Measurements from ENCODE around the gene CLUH.

CLUH gene

DNA sequence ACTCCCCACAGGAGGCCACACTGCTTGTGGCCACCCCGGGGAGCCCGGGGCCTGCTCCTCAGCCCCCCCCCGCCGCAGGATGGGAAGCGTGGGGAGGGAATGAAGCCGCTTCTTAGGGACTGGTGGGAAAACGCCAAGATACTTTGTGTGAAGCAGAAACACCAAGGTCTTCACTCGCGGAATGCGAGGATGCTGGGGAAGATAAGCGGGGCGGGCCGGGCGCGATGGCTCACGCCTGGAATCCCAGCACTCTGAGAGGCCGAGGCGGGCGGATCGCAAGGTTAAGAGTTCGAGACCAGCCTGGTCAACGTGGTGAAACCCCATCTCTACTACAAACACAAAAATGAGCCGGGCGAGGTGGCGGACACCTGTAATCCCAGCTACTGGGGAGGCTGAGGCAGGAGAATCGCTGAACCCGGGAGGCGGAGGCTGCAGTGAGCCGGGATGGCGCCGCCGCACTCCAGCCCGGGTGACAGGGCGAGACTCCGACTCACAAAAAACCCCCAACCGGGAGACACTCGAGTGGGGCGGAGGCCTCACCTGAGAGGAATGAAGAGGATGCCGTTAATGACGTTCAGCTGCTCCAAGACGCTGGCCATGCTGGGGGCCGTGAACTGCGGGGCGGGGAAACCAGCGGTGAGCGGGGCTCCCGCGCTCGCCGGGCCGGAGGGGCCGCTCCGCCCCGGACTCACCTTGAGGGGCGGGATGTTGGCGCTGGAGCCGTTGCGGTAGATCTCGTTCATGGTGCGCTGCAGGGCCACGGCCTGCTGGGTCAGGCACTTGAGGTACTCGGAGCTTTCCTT is 20.3 kb downstream of the CLUH start:
- TF ChIP-seq, protein P1, sequence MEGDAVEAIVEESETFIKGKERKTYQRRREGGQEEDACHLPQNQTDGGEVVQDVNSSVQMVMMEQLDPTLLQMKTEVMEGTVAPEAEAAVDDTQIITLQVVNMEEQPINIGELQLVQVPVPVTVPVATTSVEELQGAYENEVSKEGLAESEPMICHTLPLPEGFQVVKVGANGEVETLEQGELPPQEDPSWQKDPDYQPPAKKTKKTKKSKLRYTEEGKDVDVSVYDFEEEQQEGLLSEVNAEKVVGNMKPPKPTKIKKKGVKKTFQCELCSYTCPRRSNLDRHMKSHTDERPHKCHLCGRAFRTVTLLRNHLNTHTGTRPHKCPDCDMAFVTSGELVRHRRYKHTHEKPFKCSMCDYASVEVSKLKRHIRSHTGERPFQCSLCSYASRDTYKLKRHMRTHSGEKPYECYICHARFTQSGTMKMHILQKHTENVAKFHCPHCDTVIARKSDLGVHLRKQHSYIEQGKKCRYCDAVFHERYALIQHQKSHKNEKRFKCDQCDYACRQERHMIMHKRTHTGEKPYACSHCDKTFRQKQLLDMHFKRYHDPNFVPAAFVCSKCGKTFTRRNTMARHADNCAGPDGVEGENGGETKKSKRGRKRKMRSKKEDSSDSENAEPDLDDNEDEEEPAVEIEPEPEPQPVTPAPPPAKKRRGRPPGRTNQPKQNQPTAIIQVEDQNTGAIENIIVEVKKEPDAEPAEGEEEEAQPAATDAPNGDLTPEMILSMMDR (IDR thresholded peaks at IDR 0.05): no peak

DNA sequence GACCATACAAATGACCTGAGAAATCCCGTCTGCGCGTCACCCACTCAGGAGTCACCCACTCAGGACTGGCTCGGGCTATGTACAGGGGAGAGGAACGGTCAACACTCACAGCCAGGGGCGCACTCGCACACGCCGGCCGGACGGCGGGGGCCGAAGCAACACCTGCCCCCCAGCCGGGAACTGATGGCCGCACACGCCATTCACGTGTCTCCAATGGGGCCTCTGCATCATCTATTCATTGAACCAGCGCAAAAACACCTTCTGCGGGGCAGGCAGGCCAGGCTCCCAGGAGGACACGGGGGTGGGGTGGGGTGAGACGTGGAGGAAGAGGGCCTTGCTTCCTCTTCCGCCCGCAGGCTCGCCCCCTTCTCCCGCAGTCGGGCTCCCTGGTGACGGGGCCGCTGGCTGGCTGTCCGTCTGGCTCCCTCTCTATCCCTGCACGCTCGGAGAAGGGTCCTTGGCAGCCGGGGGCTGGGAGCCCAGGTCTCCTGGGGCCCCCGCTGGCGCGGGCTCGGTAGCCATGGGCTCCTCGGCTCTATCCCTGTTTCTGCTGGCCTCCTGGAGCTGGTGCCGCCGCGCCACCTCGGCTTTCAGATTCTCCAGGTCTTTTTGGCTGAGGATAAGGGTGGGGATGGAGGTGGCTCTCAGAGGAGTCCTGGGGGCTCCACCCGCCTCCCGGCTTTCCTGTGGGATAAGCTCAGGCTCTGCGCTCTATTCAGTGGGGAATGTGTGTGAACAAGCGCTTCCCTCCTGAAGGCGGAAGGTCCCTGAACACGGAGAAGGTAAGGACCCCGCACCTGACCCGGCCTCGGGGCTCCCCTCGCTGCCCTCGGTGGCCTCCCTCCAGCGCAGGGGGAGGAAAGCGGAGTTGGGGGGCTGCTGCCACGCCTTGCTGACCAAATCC is 21.1 kb downstream of the CLUH start:
- TF ChIP-seq, protein P1 (IDR thresholded peaks at IDR 0.05): no peak

DNA sequence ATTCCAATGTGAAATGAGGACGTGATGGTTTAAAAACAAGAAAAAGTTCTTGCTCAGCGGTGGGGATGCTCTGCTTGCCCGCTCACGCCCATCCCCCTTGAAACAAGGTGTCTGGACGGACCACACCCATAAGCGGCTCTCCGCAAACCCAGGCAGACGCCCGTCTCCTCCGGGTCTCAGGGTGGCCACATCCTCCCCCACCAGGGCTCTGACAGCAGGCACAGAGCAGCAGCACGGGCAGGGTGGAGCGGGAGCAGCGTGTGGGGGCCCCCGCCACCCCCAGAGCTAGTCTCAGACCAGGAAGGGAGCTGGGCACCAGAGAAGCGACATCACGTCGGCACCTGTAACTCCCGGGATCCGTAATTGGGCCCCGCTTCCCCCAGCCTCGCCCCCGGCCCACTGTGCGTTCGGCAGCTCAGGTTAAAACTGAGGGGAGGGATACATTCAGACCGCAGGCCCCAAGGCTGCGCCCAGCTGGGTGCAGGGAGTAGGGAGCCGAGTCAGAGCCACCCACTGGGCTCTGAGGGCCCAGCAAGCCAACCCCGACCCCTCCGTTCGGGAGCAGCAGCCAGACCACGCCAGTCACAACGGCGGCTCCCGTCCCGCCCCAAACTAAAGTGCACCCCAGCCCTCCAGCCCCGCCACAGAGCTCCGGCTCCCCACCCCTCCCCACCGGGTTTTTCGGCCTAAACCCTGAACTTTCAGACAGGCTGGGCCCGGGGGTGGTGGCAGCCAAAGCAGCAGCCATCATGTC is 22.0 kb downstream of the CLUH start:
- TF ChIP-seq, protein P1 (IDR thresholded peaks at IDR 0.05): no peak

DNA sequence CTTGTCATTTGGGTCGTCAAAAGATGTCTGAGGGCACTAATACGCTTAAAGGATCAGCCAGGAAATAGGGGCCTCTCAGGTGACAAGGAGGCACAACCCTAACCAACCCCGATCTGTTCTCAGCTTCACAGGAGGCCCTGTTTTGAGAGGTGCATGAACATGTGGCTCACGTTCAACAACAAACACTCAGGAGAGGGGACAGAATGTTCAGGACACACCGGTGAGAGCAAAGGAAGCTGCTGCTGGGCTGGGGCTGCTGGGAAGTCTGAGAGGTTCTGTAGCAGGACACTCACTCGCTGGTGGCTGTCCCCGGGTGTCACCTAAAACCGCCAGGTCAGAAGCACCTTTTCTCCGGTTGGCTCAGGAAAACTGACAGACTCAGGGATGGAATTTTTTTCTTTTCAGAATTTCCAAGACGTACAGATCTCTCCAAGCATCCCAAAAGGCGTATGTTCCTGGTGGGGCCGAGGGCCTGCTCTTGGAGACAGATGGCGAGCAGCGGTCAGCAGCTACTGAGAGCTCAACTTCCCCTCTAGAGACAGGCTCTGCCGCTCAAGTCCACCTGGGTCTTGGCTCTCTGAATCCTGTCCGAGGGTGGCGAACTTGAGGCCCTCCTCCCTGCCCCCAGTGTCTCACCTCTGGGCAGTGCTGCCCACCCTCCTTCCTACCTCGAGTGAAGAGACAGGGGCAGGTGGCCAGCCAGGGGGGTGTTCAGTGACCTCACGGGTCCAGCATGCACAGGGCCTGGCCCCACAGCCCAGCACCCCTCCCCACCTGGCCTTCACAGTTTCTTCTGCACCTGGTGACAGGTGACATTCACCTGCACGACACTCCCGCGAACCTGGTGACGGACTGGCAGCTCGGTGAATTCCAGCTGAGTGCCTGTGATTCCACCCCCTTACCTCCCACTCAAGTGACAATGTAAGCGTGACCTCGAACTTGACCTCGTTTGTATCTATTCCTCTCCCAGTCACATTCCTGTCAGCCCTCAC is 22.9 kb downstream of the CLUH start:
- TF ChIP-seq, protein P1 (IDR thresholded peaks at IDR 0.05): no peak

DNA sequence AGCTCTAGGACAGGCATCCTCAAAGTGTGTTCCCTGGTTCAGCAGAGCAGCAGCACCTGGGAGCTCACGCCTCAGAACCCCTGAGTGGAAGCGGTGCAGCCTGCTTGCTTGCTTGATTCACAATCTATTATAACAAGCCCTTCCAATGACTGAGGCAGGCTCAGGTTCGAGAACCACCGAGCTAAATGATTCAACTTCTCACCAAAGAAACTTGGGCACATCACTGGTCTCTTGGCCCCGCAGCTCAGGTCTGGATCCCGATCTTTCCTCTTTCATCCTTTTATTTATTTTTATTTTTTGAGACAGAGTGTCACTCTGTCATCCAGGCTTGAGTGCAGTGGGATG is 24.5 kb downstream of the CLUH start:
- TF ChIP-seq, protein P1 (IDR thresholded peaks at IDR 0.05): no peak

DNA sequence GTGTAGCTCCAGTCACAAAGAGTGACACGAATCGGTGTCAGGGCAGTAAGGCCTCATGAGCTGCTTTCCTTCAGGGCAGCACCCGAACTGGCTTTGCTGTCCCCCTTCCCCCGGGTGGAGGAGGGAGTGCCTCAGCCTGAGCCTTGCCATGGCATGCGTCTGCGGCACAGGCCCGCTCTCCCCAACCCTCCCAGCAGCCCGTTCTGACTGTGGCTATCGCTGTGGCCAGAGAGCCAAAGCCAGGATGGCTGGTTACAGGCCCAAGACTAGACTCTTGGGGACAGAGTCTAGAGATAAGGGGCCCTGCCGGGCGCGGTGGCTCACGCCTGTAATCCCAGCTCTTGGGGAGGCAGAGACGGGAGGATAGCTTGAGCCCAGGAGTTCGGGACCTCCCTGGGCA is 25.9 kb downstream of the CLUH start:
- TF ChIP-seq, protein P1 (IDR thresholded peaks at IDR 0.05): no peak

Measured in LNCAP (cell line).